HG03558 (cell line): ENCODE results near the gene THSD7A.

Experiments
- ATAC-seq: cut with Tn5 transposase; IDR thresholded peaks from one replicate; pipeline ENCODE4 v1.9.1; 2021; ENCODE audit warnings: moderate number of reproducible peaks; ENCODE audit not compliant: unreplicated experiment; ENCODE audit errors: extremely low read depth

THSD7A gene

GRCh38 chr7:11811709-11812108, 20.3 kb downstream of the THSD7A start:
- ATAC-seq = no peak

- ATAC-seq = no peak
Observed at GRCh38 chr7:11810043-11810625, 21.9 kb downstream of the THSD7A start.

GRCh38 chr7:11807000-11807399, 25.0 kb downstream of the THSD7A start:
- ATAC-seq = no peak

- ATAC-seq = no peak
Observed at GRCh38 chr7:11804621-11805020, 27.4 kb downstream of the THSD7A start.

- ATAC-seq = no peak
Observed at GRCh38 chr7:11795231-11795630, 36.8 kb downstream of the THSD7A start.

DNA sequence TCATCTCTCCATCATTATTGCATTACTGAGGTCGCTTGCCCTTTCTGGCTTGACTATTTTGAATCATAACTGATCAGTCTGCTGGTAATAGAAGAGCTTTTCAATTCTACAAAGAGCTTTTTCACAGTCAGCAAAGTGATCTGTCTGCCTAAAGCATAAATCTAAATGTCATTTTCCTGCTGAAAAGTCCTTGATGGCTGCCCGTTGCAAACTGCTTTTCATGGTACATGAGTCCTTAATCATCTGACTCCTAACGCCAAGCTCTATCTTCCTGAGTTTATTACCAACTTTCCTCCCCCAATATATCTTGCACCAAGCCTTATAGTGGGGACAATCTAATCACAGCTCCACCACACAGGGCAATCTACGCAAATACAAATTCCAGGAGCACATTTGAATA, 39.8 kb downstream of the THSD7A start:
- ATAC-seq = no peak

- no peak for ATAC-seq
Observed at GRCh38 chr7:11788568-11788967, 43.4 kb downstream of the THSD7A start.

DNA sequence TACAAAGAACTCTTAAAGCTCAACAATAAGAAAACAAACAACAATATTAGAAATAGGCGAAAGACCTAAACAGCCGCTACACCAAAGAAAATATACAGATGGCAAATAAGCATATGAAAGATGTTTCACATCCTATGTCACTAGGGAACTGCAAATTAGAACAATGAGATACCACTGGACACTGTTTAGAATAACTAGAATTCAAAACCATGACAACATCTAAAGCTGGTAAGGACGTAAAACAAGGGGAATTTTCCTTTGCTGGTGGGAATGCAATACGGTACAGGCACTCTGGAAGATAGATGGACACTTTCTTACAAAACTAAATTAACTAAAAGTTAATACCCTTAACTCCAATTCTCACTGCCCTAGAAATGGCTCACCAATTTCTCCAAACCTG, 44.5 kb downstream of the THSD7A start:
- ATAC-seq = no peak

DNA sequence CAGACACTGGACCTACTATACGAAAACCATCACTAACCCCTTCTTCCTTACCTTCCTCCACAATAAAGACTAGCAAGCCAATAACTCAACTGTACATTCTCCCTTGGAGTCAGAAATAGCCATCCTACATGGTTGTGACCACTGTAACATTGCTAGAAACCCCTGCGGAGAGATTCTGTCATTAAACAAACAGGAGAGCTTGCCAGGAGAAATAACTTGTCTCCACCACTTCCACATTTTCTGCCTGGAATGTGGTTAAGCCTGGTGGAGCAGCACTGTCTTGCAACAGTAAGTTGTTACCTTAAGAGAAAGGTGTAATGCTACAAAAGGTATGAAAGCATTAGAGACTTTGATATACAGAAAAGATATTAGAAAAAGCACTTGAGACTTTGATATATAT, 45.8 kb downstream of the THSD7A start:
- no peak for ATAC-seq

- ATAC-seq = no peak
Observed at GRCh38 chr7:11784769-11785536, 47.0 kb downstream of the THSD7A start.

DNA sequence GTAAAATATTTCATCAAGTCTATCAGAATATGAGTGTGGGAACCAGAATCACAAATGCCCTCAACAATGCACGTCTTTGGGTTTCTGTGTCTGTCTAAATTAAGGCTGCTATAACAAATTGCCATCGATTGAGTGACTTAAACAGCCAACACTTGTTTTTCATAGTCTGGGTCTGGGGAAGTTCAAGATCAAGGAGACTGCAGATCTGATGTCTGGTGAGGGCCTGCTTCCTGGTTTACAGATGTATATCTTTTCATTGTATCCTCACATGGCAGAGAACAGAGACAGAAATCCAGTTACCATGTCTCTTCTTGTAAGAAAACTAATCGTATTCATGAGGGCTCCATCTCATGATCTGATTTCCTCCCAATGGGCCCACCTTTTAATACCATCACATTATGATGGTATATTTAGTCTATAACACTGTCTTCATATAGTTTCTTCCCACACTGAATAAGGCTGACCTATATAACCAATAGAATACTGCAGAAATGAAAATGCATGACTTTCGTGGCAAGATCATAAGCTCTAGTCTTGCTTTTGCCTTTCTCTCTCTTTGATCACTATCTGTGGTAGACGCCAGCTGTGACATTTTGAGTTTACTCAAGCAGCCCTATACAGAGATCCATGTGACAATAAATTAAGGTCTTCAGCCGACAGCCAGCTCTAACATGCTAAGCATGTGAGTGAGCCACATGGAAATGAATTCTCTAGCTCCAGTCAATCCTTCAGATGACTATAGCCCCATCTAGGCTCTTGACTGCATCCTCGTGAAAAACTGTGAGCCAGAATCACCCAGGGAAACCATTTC, 51.9 kb downstream of the THSD7A start:
- ATAC-seq = no peak

GRCh38 chr7:11776039-11776438, 56.0 kb downstream of the THSD7A start:
- ATAC-seq = no peak

DNA sequence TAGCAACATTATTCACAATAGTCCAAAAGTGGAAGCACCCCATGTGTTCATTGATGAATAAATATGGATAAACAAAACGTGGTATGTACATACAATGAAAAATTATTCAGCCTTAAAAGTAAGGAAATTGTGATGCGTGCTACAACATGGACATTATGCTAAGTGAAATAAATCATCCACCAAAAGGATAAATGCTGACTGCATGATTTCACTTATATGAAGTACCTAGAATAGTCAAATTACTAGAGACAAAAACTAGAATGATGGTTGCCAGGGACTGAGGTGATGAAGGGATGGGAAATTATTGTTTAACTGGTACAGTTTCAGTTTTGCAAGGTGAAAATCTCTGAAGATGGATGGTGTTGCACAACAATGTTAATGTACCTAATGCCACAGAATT, 56.6 kb downstream of the THSD7A start:
- ATAC-seq = no peak

DNA sequence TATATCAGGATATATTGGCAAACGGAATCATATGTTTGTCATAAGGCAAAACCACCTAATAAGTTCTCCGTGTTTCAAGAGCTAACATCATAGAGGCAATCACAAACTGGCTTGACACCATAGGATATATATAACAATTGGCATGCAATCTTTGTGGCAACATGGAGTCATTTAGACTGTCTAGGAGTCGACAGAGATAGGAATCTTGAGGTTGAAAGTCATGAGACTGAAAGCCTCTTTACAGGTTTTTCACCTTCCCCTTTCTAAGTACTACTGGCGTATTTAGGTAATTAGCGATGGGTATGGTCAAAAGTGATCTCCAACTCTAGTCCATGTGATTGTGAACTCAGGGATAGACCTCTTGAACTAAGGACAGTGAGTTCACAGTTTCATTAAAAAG, 63.7 kb downstream of the THSD7A start:
- no peak for ATAC-seq

DNA sequence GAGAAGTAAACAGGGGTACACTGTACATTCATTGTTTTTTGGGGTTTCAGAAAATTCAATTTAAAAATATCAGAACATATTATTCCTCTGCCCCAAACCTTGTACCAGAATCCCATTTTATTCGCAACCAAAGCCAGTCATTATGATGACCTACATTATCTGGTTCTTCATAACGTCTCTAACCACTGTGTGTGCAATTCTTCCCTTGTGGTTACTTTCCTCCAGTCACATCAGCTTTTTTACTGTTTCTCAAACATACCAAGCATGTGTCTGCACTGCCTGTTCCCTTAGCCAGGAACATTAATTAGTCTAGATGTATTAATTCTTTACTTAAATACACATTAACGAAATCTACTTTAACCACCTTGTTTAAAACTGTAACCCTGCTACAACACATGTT, 64.8 kb downstream of the THSD7A start:
- no peak for ATAC-seq

- no peak for ATAC-seq
Observed at GRCh38 chr7:11760372-11760771, 71.6 kb downstream of the THSD7A start.

DNA sequence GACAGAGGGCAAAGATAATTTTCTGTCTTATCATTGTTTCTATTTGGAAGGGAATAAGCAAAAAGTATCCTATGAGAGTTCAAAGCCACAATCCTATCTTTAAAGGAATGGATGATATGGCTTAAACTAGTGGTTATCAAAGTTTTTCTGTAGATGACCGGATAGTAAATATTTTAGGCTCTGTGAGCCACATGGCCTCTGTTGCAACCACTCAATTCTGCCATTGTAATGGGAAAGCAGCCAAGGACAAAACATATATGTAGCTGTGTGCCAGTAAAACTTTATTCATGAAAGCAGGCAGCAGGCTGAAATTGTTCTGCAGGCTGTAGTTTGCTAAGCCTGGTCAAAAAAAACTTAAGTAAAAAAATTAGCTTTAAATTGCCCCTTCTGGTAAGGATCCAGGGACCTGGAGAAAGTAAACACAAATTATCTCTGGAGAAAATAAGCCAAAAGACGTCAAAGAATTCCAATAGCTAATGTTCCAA, 73.3 kb downstream of the THSD7A start:
- ATAC-seq = no peak

DNA sequence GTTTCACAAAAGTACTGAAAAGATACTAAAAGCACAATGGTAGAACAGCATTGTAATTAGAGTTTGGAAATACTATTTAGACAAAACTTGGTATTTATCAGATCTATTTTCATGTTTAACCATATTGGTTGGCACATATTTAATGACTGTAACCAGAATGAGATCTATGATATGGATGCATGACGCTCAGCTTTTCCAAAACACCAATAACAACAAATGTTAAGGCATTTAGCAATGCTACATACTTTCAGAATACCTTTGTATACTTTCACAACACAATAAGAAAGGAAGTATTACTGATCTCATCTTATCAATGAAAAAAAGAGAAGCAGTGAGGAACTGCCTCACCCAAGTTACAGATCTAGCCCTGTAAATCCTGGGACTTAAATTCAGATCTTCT, 74.8 kb downstream of the THSD7A start:
- no peak for ATAC-seq

GRCh38 chr7:11754933-11755332, 77.1 kb downstream of the THSD7A start:
- ATAC-seq = no peak

- no peak for ATAC-seq
Observed at GRCh38 chr7:11754123-11754522, 77.9 kb downstream of the THSD7A start.

DNA sequence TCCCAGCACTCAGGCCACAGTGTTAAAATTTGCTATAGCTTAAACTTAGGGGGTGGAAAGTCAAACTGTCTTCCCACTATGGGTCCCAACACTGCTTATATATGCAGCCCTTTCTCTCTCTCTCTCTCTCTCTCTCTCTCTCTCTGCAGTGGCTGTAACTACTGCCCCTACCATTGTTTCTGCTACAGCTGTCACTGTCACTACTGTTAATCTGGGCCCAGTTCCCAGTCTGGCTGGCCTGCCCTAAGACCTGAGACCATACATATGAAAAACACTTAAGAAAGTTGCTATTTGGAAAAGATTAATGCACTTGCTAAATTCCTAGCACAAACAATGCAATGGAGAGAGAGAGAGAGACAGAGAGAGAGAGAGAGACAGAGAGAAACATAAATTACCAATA, 78.6 kb downstream of the THSD7A start:
- no peak for ATAC-seq
